Thymus (tissue), 11 donors: ENCODE measurements around the gene CHL1. TPM values are rescaled to one million over a fixed set of nuclear protein-coding genes. Genes with fewer than 3 reads are reported as not detected.

Source experiments
- DNase-seq, 9 donors: peaks; one replicate each; pipeline ENCODE4 v3.0.0-alpha.2; 2013; ENCODE audit warnings: low spot score in 9 of 9, low read depth in 6 of 9, missing footprints in 1 of 9
- H3K27ac ChIP-seq, 2 donors: one replicate each; pipeline ENCODE4 v1.5.1; 2013; ENCODE audit warnings: control low read depth in 1 of 2, low read depth in 1 of 2, low read length in 1 of 2, mild to moderate bottlenecking in 1 of 2, moderate library complexity in 1 of 2
- H3K27me3 ChIP-seq, 2 donors: one replicate each; pipeline ENCODE4 v1.5.1; 2013; ENCODE audit warnings: low read length in 1 of 2; ENCODE audit not compliant: control insufficient read depth in 2 of 2, insufficient read depth in 1 of 2
- H3K36me3 ChIP-seq, 2 donors: one replicate each; pipeline ENCODE4 v1.5.1; 2013; ENCODE audit warnings: low read length in 1 of 2, mild to moderate bottlenecking in 1 of 2, moderate library complexity in 1 of 2; ENCODE audit not compliant: control insufficient read depth in 2 of 2, insufficient read depth in 2 of 2
- H3K4me1 ChIP-seq, 2 donors: one replicate each; pipeline ENCODE4 v1.5.1; 2013; ENCODE audit warnings: low read length in 2 of 2; ENCODE audit not compliant: control insufficient read depth in 2 of 2, insufficient read depth in 2 of 2
- H3K4me3 ChIP-seq, 2 donors: one replicate each; pipeline ENCODE4 v1.5.1; 2013; ENCODE audit warnings: low read length in 2 of 2, control low read depth in 1 of 2, mild to moderate bottlenecking in 1 of 2
- H3K9me3 ChIP-seq, 2 donors: one replicate each; pipeline ENCODE4 v1.5.1; 2013; ENCODE audit warnings: low read length in 1 of 2, mild to moderate bottlenecking in 1 of 2; ENCODE audit not compliant: control insufficient read depth in 2 of 2, insufficient read depth in 1 of 2
- WGBS: extraction: QIAGEN DNeasy Blood & Tissue Kit; methylation state at CpG from one replicate; pipeline ENCODE4 v1.1.7; 2013; 5-methylcytosine and 5-hydroxymethylcytosine counted together
- polyA plus RNA-seq: library from polyadenylated mRNA; stranded (reverse); fragments of 200-250 nt; gene quantifications from one replicate; pipeline ENCODE4 v1.2.3, GENCODE V29; 2013
- total RNA-seq: library from RNA; stranded (reverse); fragments of 120-200 nt; gene quantifications from one replicate; pipeline ENCODE4 v1.2.4, GENCODE V29; 2013
- donor health status: healthy.

CHL1 gene
- total and polyA plus RNA-seq, 2 donors = 0.66 to 1.5 TPM

- Histone ChIP-seq H3K27ac (no peak overlapping the region), H3K9me3 (no peaks in the 10 kb centered on the region), H3K4me3 (no peak overlapping the region), H3K4me1 (no peaks in the 10 kb centered on the region), H3K36me3 (no peaks in the 10 kb centered on the region), H3K27me3 (peaks cover 0 to 6% of the 10 kb centered on the region in 2 donors)
- no peak for DNase-seq
- 45% methylated on average over 35 of the region's 35 CpGs for WGBS
Measured at GRCh38 chr3:308597-309321, 112.2 kb downstream of the CHL1 start.

- H3K27me3 ChIP-seq = peaks cover 0 to 6% of the 10 kb centered on the region in 2 donors
- no peaks in the 10 kb centered on the region for H3K9me3 ChIP-seq
- H3K4me3 ChIP-seq = no peak overlapping the region
- 88% methylated on average over 3 of the region's 3 CpGs for WGBS
- no peak overlapping the region for H3K27ac ChIP-seq
- DNase-seq = no peak
- no peaks in the 10 kb centered on the region for H3K36me3 ChIP-seq
- no peaks in the 10 kb centered on the region for H3K4me1 ChIP-seq
Measured at GRCh38 chr3:312160-312733, 115.7 kb downstream of the CHL1 start.

GRCh38 chr3:312911-313310, 116.3 kb downstream of the CHL1 start:
- Histone ChIP-seq H3K27ac (no peak overlapping the region), H3K4me1 (no peaks in the 10 kb centered on the region), H3K4me3 (no peak overlapping the region), H3K36me3 (no peaks in the 10 kb centered on the region), H3K27me3 (peaks cover 0 to 6% of the 10 kb centered on the region in 2 donors), H3K9me3 (no peaks in the 10 kb centered on the region)
- 82% methylated on average over 2 of the region's 2 CpGs for WGBS
- no peak for DNase-seq

GRCh38 chr3:317012-317411, 120.4 kb downstream of the CHL1 start:
- H3K4me3 ChIP-seq = no peak overlapping the region
- no peaks in the 10 kb centered on the region for H3K9me3 ChIP-seq
- no peaks in the 10 kb centered on the region for H3K4me1 ChIP-seq
- no peaks in the 10 kb centered on the region for H3K27me3 ChIP-seq
- no peak overlapping the region for H3K27ac ChIP-seq
- H3K36me3 ChIP-seq = no peaks in the 10 kb centered on the region
- 89% methylated on average over 3 of the region's 3 CpGs for WGBS
- DNase-seq = no peak

GRCh38 chr3:318903-319302, 122.3 kb downstream of the CHL1 start:
- WGBS = 94% methylated on average over 2 of the region's 2 CpGs
- Histone ChIP-seq H3K4me3 (no peak overlapping the region), H3K27me3 (no peaks in the 10 kb centered on the region), H3K4me1 (no peaks in the 10 kb centered on the region), H3K36me3 (no peaks in the 10 kb centered on the region), H3K9me3 (no peaks in the 10 kb centered on the region), H3K27ac (no peak overlapping the region)
- no peak for DNase-seq

GRCh38 chr3:324423-324822, 127.9 kb downstream of the CHL1 start:
- Histone ChIP-seq H3K36me3 (no peaks in the 10 kb centered on the region), H3K4me1 (no peaks in the 10 kb centered on the region)
- WGBS = 97% methylated on average over 2 of the region's 2 CpGs

GRCh38 chr3:325495-325894, 128.9 kb downstream of the CHL1 start:
- Histone ChIP-seq H3K27me3 (no peaks in the 10 kb centered on the region), H3K4me1 (no peaks in the 10 kb centered on the region), H3K27ac (no peak overlapping the region), H3K9me3 (no peaks in the 10 kb centered on the region), H3K36me3 (no peaks in the 10 kb centered on the region), H3K4me3 (no peak overlapping the region)
- no peak for DNase-seq
- 94% methylated on average over 1 of the region's 1 CpG for WGBS

More at GRCh38 chr3:324423-324822, 127.9 kb downstream of the CHL1 start:
- Histone ChIP-seq H3K27ac (no peak overlapping the region), H3K27me3 (no peaks in the 10 kb centered on the region), H3K9me3 (no peaks in the 10 kb centered on the region), H3K4me3 (no peak overlapping the region)
- DNase-seq = no peak

- Histone ChIP-seq H3K9me3 (no peaks in the 10 kb centered on the region), H3K4me3 (no peak overlapping the region), H3K27ac (no peak overlapping the region), H3K36me3 (no peaks in the 10 kb centered on the region), H3K4me1 (no peaks in the 10 kb centered on the region), H3K27me3 (no peaks in the 10 kb centered on the region)
- WGBS = 86% methylated on average over 1 of the region's 1 CpG
- DNase-seq = no peak
Measured at GRCh38 chr3:330494-331115, 134.0 kb downstream of the CHL1 start.

- no peak for DNase-seq
- Histone ChIP-seq H3K27me3 (no peaks in the 10 kb centered on the region), H3K4me3 (no peak overlapping the region), H3K36me3 (no peaks in the 10 kb centered on the region), H3K27ac (no peak overlapping the region), H3K9me3 (no peaks in the 10 kb centered on the region), H3K4me1 (no peaks in the 10 kb centered on the region)
- 89% methylated on average over 5 of the region's 5 CpGs for WGBS
Measured at GRCh38 chr3:331881-332280, 135.3 kb downstream of the CHL1 start.
